ENCODE measurements around the gene OR4K2. TPM values are rescaled to one million over a fixed set of nuclear protein-coding genes. Genes with fewer than 3 reads are reported as not detected.
"Not testable (repeated sequence)": the region's sequence is repeated elsewhere in the genome, so short reads cannot be mapped to it uniquely, and the experiment has no call there.

Gene OR4K2, protein sequence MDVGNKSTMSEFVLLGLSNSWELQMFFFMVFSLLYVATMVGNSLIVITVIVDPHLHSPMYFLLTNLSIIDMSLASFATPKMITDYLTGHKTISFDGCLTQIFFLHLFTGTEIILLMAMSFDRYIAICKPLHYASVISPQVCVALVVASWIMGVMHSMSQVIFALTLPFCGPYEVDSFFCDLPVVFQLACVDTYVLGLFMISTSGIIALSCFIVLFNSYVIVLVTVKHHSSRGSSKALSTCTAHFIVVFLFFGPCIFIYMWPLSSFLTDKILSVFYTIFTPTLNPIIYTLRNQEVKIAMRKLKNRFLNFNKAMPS
- total RNA-seq (not detected), polyA plus RNA-seq (not detected)
- long read RNA-seq, donor 1 = 0 reads
- long read RNA-seq, donor 2 = 0 reads
- long read RNA-seq, donor 3 = 0 reads

DNA sequence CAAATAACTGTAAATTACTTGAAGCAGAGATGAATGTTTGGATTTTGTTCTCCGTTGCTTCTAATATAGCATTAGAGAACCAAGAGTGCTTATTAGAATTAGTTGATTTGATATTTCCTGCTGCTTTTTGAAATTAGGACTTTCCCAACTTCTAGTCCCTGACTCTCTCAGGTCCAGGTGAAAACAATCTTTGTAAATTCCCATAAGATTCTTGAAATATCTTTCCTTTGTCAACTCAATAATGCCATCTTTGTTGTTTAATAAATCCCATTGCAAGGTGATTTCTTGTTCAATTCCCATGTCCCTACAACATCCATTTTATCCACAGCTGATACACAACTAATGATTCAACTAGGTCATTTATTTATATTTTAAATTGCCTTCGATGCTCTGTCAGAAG is at the start of gene OR4K2:
OR4K2 (plus strand) TSS at position 301 of the 400 bp plus-strand sequence. CDS start 1,126 bp downstream, outside the sequence.
- H3K27ac ChIP-seq = no peak within 1 kb of the TSS
- H3K9me3 ChIP-seq = peaks cover 0 to 13% (median 0%) of the 10 kb centered on the region in 12 donors
- H3K27me3 ChIP-seq = no peaks in the 10 kb centered on the region
- intact Hi-C loops (cut with DNase I) = no loop called here
- no peaks in the 10 kb centered on the region for H3K4me1 ChIP-seq
- H3K4me3 ChIP-seq = no peak within 1 kb of the TSS
- TF ChIP-seq, protein P1, sequence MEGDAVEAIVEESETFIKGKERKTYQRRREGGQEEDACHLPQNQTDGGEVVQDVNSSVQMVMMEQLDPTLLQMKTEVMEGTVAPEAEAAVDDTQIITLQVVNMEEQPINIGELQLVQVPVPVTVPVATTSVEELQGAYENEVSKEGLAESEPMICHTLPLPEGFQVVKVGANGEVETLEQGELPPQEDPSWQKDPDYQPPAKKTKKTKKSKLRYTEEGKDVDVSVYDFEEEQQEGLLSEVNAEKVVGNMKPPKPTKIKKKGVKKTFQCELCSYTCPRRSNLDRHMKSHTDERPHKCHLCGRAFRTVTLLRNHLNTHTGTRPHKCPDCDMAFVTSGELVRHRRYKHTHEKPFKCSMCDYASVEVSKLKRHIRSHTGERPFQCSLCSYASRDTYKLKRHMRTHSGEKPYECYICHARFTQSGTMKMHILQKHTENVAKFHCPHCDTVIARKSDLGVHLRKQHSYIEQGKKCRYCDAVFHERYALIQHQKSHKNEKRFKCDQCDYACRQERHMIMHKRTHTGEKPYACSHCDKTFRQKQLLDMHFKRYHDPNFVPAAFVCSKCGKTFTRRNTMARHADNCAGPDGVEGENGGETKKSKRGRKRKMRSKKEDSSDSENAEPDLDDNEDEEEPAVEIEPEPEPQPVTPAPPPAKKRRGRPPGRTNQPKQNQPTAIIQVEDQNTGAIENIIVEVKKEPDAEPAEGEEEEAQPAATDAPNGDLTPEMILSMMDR (IDR thresholded peaks at IDR 0.05) = no peak
- no peak for TF ChIP-seq POLR2A (IDR thresholded peaks at IDR 0.05)
- DNase-seq (no peak), ATAC-seq (no peak)
- no peaks in the 10 kb centered on the region for H3K36me3 ChIP-seq
- 43 to 57% (median 49%) methylated on average over 2 of the region's 2 CpGs for WGBS, 4 donors

DNA sequence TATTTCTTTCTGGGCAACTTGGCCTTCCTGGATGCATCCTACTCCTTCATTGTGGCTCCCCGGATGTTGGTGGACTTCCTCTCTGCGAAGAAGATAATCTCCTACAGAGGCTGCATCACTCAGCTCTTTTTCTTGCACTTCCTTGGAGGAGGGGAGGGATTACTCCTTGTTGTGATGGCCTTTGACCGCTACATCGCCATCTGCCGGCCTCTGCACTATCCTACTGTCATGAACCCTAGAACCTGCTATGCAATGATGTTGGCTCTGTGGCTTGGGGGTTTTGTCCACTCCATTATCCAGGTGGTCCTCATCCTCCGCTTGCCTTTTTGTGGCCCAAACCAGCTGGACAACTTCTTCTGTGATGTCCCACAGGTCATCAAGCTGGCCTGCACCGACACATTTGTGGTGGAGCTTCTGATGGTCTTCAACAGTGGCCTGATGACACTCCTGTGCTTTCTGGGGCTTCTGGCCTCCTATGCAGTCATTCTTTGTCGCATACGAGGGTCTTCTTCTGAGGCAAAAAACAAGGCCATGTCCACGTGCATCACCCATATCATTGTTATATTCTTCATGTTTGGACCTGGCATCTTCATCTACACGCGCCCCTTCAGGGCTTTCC is 47.2 kb upstream of the OR4K2 start:
- H3K4me3 ChIP-seq; H3K9me3 ChIP-seq; intact Hi-C loops (cut with DNase I); DNase-seq; H3K4me1 ChIP-seq; ATAC-seq; H3K36me3 ChIP-seq; H3K27me3 ChIP-seq; H3K27ac ChIP-seq: not testable (repeated sequence)
- 51 to 58% (median 54%) methylated on average over 12 of the region's 12 CpGs for WGBS, 4 donors

DNA sequence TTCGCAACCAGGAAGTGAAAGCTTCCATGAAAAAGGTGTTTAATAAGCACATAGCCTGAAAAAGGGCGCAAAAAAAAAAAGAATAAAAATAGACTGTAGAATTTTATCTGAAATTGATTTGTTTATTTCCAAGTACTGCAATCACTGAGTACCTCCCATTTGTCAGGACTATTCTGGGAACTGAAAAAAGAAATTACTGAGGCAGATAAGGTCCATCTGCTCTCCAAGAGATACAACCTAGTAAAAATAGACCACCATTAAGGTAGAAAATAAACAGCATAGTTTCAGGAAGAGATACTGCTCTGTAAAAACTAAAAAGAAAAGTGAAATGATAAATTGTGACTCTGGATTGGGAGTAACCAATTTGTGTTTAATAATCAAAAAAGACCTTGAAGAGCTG is 46.6 kb upstream of the OR4K2 start:
- ATAC-seq (no peak), DNase-seq (no peak)
- no peaks in the 10 kb centered on the region for H3K36me3 ChIP-seq
- TF ChIP-seq POLR2A (IDR thresholded peaks at IDR 0.05) = no peak
- TF ChIP-seq, protein P1 (IDR thresholded peaks at IDR 0.05) = no peak
- no peaks in the 10 kb centered on the region for H3K27me3 ChIP-seq
- H3K9me3 ChIP-seq = peaks cover 0 to 7% (median 0%) of the 10 kb centered on the region in 12 donors
- WGBS, 4 donors = 75 to 81% (median 78%) methylated on average over 2 of the region's 2 CpGs
- no peak overlapping the region for H3K27ac ChIP-seq
- H3K4me1 ChIP-seq = no peaks in the 10 kb centered on the region
- no peak overlapping the region for H3K4me3 ChIP-seq
- intact Hi-C loops (cut with DNase I) = no loop called here

DNA sequence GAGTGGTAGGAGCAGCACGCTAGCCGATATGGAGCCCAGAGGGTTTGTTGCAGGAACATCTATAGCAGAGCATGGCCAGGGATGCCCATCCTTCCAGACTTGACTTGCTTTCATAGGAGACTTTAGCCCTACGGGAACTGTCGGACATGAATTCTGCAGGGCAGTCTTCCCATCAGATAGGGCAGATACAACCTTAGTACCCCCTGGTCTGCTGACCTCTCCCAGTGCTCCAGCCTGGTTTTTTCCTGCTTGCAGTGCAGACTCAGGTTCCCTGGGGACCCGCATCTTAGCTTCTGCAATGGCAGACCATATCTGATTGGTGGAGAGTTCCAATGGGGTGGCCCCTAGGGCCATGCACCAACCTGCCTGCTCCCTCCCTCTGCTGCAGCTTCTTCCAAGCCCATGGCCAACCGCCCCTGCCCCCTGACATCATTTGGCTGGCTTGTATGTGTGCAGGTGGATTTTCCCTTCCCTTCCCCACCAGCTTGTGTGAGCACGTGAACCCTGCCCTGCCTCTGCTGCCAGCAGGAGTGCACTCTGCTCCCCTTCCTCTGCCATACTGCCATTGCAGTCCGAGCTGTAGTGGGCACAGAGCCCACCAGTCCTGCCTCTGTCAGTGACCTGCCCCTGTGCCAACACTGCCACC is 40.6 kb upstream of the OR4K2 start:
- peaks cover 0 to 47% (median 9%) of the 10 kb centered on the region in 12 donors for H3K9me3 ChIP-seq
- intact Hi-C loops (cut with DNase I); H3K4me3 ChIP-seq; H3K36me3 ChIP-seq; H3K4me1 ChIP-seq; H3K27me3 ChIP-seq; DNase-seq; ATAC-seq; H3K27ac ChIP-seq: not testable (repeated sequence)
- 62 to 85% (median 74%) methylated on average over 8 of the region's 8 CpGs for WGBS, 4 donors

DNA sequence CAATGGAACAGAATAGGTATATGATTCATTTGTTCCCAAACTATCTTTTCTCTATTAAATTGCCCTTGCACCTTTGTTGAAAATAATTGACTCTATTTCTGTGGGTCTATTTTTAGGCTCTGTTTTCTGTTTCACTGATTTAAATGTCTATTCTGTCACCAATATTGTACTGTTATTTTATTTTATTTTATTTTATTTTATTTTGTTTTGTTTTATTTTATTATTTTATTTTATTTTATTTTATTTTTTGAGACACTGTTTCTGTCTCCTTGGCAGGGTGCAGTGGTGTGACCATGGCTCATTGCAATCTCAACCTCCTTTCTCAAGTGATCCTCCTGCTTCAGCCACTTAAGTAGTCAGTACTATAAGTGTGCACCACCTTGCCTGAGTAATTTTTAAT is 36.5 kb upstream of the OR4K2 start:
- DNase-seq (no peak), ATAC-seq (no peak)
- H3K4me3 ChIP-seq = no peak overlapping the region
- no peaks in the 10 kb centered on the region for H3K4me1 ChIP-seq
- no peak overlapping the region for H3K27ac ChIP-seq
- H3K9me3 ChIP-seq = peaks cover 0 to 45% (median 9%) of the 10 kb centered on the region in 12 donors
- H3K27me3 ChIP-seq = no peaks in the 10 kb centered on the region
- H3K36me3 ChIP-seq = no peaks in the 10 kb centered on the region
- intact Hi-C loops (cut with DNase I) = no loop called here
- no peak for TF ChIP-seq POLR2A (IDR thresholded peaks at IDR 0.05)
- TF ChIP-seq, protein P1 (IDR thresholded peaks at IDR 0.05) = no peak

Measured in heart left ventricle (tissue), 16 donors.